Inflammatory macrophage treated with lipopolysaccharide for 1 hour (primary cell): ENCODE data around the gene RPS5.

Experiments used
- DNase-seq, 2 donors: peaks; one replicate each; pipeline ENCODE4 v3.0.0-alpha.2; 2020 to 2022

The RPS5 gene

GRCh38 chr19:58386576-58387337 lies at the start of gene RPS5:
RPS5 (plus strand) TSS chr19:58387269; CDS start chr19:58388138, 869 bp downstream.
- DNase-seq = peak; percentile 98 to 99

GRCh38 chr19:58338336-58338735 lies 48.7 kb upstream of the RPS5 start:
- DNase-seq = no peak

GRCh38 chr19:58338825-58339558 lies 48.1 kb upstream of the RPS5 start:
- no peak for DNase-seq

GRCh38 chr19:58345558-58345957 lies 41.5 kb upstream of the RPS5 start:
- DNase-seq = no peak

GRCh38 chr19:58346961-58347929 lies 39.8 kb upstream of the RPS5 start:
- peak; percentile 65 to 76 for DNase-seq

GRCh38 chr19:58348080-58348479 lies 39.0 kb upstream of the RPS5 start:
- DNase-seq = peak in 1 of 2 donors; percentile 21

GRCh38 chr19:58349590-58349989 lies 37.5 kb upstream of the RPS5 start:
- no peak for DNase-seq

- no peak for DNase-seq
These were observed 36.8 kb upstream of the RPS5 start for GRCh38 chr19:58350001-58350861.

GRCh38 chr19:58350871-58351557 lies 36.1 kb upstream of the RPS5 start:
- DNase-seq = no peak

GRCh38 chr19:58351558-58351878 lies 35.6 kb upstream of the RPS5 start:
- no peak for DNase-seq

- DNase-seq = no peak
These were observed 34.9 kb upstream of the RPS5 start for GRCh38 chr19:58351990-58352755.

GRCh38 chr19:58352760-58353671 lies 34.1 kb upstream of the RPS5 start, which contains the start of gene A1BG:
A1BG (minus strand) TSS chr19:58353492; CDS start chr19:58353437, 55 bp downstream.
- DNase-seq = no peak

- no peak for DNase-seq
These were observed 33.2 kb upstream of the RPS5 start for GRCh38 chr19:58353717-58354477.

- DNase-seq = no peak
These were observed 32.5 kb upstream of the RPS5 start for GRCh38 chr19:58354478-58355030.

- no peak for DNase-seq
These were observed 31.8 kb upstream of the RPS5 start for GRCh38 chr19:58355215-58355796.

GRCh38 chr19:58355908-58356765 lies 30.9 kb upstream of the RPS5 start:
- DNase-seq = no peak
